HG03280 (cell line): ENCODE data around the gene EFL1.

ENCODE experiments used
- ATAC-seq: cut with Tn5 transposase; IDR thresholded peaks from one replicate; pipeline ENCODE4 v1.9.1; 2021; ENCODE audit warnings: mild to moderate bottlenecking, moderate library complexity; ENCODE audit not compliant: unreplicated experiment

Gene EFL1

GRCh38 chr15:82093325-82093724, 169.2 kb downstream of the EFL1 start:
- no peak for ATAC-seq

GRCh38 chr15:82091636-82092140, 170.8 kb downstream of the EFL1 start:
- ATAC-seq, result no peak

GRCh38 chr15:82086243-82086995, 176.1 kb downstream of the EFL1 start:
- ATAC-seq, result no peak

DNA sequence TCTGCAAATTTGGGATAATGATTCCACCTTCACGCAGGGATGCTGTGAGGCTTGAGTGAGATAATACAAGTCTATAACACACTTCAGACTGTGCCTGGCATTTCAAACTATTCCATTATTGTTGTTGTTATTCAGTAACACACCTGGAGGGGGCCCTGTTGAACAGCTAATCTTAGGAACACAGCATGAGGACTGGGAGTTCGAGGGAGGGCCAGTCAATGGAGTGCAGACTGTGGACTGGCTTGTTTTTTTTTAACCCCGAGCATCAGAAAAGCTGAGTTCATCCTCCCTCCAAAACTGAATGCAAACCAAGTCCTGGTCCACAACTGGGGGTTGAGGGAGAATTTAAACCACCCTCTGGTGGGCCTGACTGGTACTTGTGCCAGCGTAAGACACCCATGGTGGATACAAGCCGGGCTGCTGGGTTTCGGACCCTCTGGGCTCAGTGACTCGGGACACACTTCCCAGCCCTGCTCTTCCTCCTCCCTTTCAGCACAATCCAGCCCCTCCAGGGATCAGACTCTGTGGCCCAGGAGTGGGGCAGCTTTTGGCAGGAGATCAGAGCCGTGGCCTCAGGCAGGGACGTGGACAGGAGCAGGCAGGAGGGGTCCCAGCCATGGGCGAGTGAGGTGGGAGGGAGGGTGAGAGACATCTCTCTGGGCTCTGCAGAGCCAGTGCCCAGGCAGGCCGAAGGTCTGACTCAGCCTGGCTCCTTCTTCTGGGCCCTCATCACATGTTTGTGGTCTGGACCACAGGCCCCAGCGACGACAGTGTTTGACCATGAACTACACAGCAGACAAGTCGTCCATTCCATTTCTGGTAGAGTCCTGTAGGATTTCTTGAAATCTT, 180.4 kb downstream of the EFL1 start:
- ATAC-seq, result peak; percentile 57

DNA sequence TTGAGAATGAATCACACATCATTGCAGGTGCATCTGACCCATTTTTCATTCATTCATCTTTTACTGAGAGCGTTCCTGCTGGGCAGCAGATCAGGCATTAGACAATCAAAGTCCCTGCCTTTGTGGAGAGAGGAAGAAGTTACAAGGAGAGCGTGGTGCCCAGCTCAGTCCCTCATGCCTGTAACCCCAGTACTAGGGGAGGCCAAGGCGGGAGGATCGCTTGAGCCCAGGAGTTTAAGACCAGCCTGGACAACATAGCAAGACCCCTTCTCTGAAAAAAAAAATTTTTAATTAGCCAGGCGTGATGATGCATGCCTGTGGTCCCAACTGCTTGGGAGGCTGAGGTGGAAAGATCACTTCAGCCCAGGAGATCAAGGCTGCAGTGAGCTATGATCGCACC, 181.8 kb downstream of the EFL1 start:
- ATAC-seq, result no peak
